ENCODE data around the gene CHD9. TPM values are rescaled to one million over a fixed set of nuclear protein-coding genes. Genes with fewer than 3 reads are reported as not detected.

CHD9 gene
- total and polyA plus RNA-seq, 9 donors: 22.6 to 94.8 (median 46.8) TPM

- 80% methylated on average over 1 of the region's 6 CpGs for WGBS (ENCODE audit: insufficient coverage)
- Histone ChIP-seq H3K27ac (ENCODE audit: low read length) (no peak overlapping the region), H3K9me3 (replicated peaks; ENCODE audit: control insufficient read depth, low read depth, low read length) (no peaks in the 10 kb centered on the region), H3K4me3 (ENCODE audit: low read length) (no peak overlapping the region), H3K4me1 (ENCODE audit: control insufficient read depth, insufficient read depth, low read length) (no peaks in the 10 kb centered on the region), H3K36me3 (ENCODE audit: control insufficient read depth, insufficient read depth, low read length) (no peaks in the 10 kb centered on the region), H3K27me3 (ENCODE audit: control insufficient read depth, insufficient read depth, low read length) (no peaks in the 10 kb centered on the region)
- DNase-seq: no peak
These were observed 287.0 kb downstream of the CHD9 start for GRCh38 chr16:53341792-53342191.

- Histone ChIP-seq H3K27me3 (ENCODE audit: control insufficient read depth, insufficient read depth, low read length) (peaks cover 2% of the 10 kb centered on the region), H3K4me3 (ENCODE audit: low read length) (no peak overlapping the region), H3K36me3 (ENCODE audit: control insufficient read depth, insufficient read depth, low read length) (no peaks in the 10 kb centered on the region), H3K9me3 (replicated peaks; ENCODE audit: control insufficient read depth, low read depth, low read length) (peaks cover 2% of the 10 kb centered on the region), H3K4me1 (ENCODE audit: control insufficient read depth, insufficient read depth, low read length) (no peaks in the 10 kb centered on the region), H3K27ac (ENCODE audit: low read length) (no peak overlapping the region)
- WGBS (ENCODE audit: insufficient coverage): 75% methylated on average over 9 of the region's 11 CpGs
- no peak for DNase-seq
These were observed 300.3 kb downstream of the CHD9 start for GRCh38 chr16:53355064-53355463.

GRCh38 chr16:53356478-53357207 is 301.9 kb downstream of the CHD9 start:
- 29% methylated on average over 1 of the region's 4 CpGs for WGBS (ENCODE audit: insufficient coverage)
- DNase-seq: peak; percentile 27
- Histone ChIP-seq H3K27ac (ENCODE audit: low read length) (no peak overlapping the region), H3K36me3 (ENCODE audit: control insufficient read depth, insufficient read depth, low read length) (no peaks in the 10 kb centered on the region), H3K27me3 (ENCODE audit: control insufficient read depth, insufficient read depth, low read length) (peaks cover 2% of the 10 kb centered on the region), H3K4me3 (ENCODE audit: low read length) (no peak overlapping the region), H3K9me3 (replicated peaks; ENCODE audit: control insufficient read depth, low read depth, low read length) (no peaks in the 10 kb centered on the region), H3K4me1 (ENCODE audit: control insufficient read depth, insufficient read depth, low read length) (no peaks in the 10 kb centered on the region)

GRCh38 chr16:53357208-53357586 is 302.4 kb downstream of the CHD9 start:
- no peaks in the 10 kb centered on the region for H3K9me3 ChIP-seq (replicated peaks; ENCODE audit: control insufficient read depth, low read depth, low read length)
- H3K4me3 ChIP-seq (ENCODE audit: low read length): no peak overlapping the region
- DNase-seq: no peak
- H3K27me3 ChIP-seq (ENCODE audit: control insufficient read depth, insufficient read depth, low read length): peaks cover 2% of the 10 kb centered on the region
- no peak overlapping the region for H3K27ac ChIP-seq (ENCODE audit: low read length)
- 67% methylated on average over 5 of the region's 5 CpGs for WGBS (ENCODE audit: insufficient coverage)
- H3K36me3 ChIP-seq (ENCODE audit: control insufficient read depth, insufficient read depth, low read length): no peaks in the 10 kb centered on the region
- no peaks in the 10 kb centered on the region for H3K4me1 ChIP-seq (ENCODE audit: control insufficient read depth, insufficient read depth, low read length)

DNA sequence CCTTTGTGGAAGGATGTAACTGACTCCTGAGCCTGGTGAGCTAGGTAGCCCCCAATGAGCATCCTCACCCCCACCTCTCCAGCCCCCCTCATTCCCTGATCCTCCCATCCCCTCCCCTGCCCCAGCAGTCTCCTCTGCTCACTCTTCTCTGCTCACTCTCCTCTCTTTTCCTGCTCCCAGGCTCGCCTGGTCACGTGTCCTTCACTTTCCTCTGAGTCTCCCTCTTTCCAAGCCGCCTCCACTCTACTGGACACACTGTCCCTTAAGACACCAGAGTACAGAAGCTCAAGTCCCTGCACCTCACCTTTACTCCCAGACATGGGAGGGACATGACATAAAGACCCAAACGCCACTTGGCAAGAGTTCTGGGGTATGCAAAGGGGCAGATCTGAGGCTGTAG is 303.2 kb downstream of the CHD9 start:
- H3K27me3 ChIP-seq (ENCODE audit: control insufficient read depth, insufficient read depth, low read length): peaks cover 2% of the 10 kb centered on the region
- DNase-seq: no peak
- no peak overlapping the region for H3K27ac ChIP-seq (ENCODE audit: low read length)
- WGBS (ENCODE audit: insufficient coverage): 53% methylated on average over 3 of the region's 4 CpGs
- H3K36me3 ChIP-seq (ENCODE audit: control insufficient read depth, insufficient read depth, low read length): no peaks in the 10 kb centered on the region
- H3K4me1 ChIP-seq (ENCODE audit: control insufficient read depth, insufficient read depth, low read length): no peaks in the 10 kb centered on the region
- H3K9me3 ChIP-seq (replicated peaks; ENCODE audit: control insufficient read depth, low read depth, low read length): no peaks in the 10 kb centered on the region
- no peak overlapping the region for H3K4me3 ChIP-seq (ENCODE audit: low read length)

GRCh38 chr16:53358884-53359283 is 304.1 kb downstream of the CHD9 start:
- WGBS (ENCODE audit: insufficient coverage): 80% methylated on average over 8 of the region's 9 CpGs
- Histone ChIP-seq H3K36me3 (ENCODE audit: control insufficient read depth, insufficient read depth, low read length) (no peaks in the 10 kb centered on the region), H3K9me3 (replicated peaks; ENCODE audit: control insufficient read depth, low read depth, low read length) (no peaks in the 10 kb centered on the region), H3K27ac (ENCODE audit: low read length) (no peak overlapping the region), H3K27me3 (ENCODE audit: control insufficient read depth, insufficient read depth, low read length) (peaks cover 2% of the 10 kb centered on the region), H3K4me3 (ENCODE audit: low read length) (no peak overlapping the region), H3K4me1 (ENCODE audit: control insufficient read depth, insufficient read depth, low read length) (no peaks in the 10 kb centered on the region)
- DNase-seq: no peak

DNA sequence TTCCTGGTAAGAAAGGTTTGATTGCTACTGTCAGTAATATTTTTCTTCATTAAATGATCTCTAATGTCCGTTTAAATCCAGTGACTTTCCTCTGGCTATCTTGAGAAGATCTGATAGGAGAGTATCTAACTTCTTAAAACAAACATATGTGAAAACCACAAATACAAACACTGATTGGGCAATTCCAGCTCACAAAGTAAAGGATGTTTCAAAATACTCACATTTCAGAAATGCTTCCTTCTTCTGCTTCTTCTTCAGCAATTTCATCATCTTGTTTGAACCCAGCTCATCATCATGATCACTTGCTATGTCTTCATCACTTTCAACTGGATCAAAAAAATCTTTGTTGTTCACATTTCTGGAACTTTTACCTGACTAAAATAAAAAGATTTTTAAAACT is 315.1 kb downstream of the CHD9 start:
- Histone ChIP-seq H3K4me1 (ENCODE audit: control insufficient read depth, insufficient read depth, low read length) (peaks cover 6% of the 10 kb centered on the region), H3K36me3 (ENCODE audit: control insufficient read depth, insufficient read depth, low read length) (no peaks in the 10 kb centered on the region), H3K27me3 (ENCODE audit: control insufficient read depth, insufficient read depth, low read length) (peaks cover 21% of the 10 kb centered on the region), H3K9me3 (replicated peaks; ENCODE audit: control insufficient read depth, low read depth, low read length) (no peaks in the 10 kb centered on the region), H3K27ac (ENCODE audit: low read length) (no peak overlapping the region), H3K4me3 (ENCODE audit: low read length) (no peak overlapping the region)
- WGBS (ENCODE audit: insufficient coverage): no CpG with 5 or more reads among the region's 1 CpG
- no peak for DNase-seq

DNA sequence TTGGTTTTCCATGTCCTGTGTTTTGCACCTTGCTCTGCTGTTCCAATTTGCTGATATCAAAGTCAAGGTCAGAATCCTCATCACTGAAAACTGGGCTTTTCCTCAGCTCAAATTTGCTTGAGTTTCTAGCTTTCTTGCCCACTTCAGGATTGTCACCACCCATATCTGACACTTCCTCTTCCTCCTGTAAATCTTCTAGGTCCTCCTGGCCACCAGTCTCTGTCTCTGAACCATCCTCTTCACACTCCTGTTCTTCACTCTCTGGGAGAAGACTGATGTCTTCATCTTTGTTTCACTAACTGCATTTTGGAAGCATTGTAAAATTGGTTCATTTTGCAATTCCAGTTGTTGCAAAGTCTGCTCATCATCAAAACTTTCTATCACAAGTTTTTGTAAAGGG is 316.0 kb downstream of the CHD9 start:
- Histone ChIP-seq H3K27me3 (ENCODE audit: control insufficient read depth, insufficient read depth, low read length) (peaks cover 23% of the 10 kb centered on the region), H3K9me3 (replicated peaks; ENCODE audit: control insufficient read depth, low read depth, low read length) (no peaks in the 10 kb centered on the region), H3K36me3 (ENCODE audit: control insufficient read depth, insufficient read depth, low read length) (no peaks in the 10 kb centered on the region), H3K27ac (ENCODE audit: low read length) (no peak overlapping the region), H3K4me1 (ENCODE audit: control insufficient read depth, insufficient read depth, low read length) (peaks cover 6% of the 10 kb centered on the region), H3K4me3 (ENCODE audit: low read length) (no peak overlapping the region)
- DNase-seq: no peak

DNA sequence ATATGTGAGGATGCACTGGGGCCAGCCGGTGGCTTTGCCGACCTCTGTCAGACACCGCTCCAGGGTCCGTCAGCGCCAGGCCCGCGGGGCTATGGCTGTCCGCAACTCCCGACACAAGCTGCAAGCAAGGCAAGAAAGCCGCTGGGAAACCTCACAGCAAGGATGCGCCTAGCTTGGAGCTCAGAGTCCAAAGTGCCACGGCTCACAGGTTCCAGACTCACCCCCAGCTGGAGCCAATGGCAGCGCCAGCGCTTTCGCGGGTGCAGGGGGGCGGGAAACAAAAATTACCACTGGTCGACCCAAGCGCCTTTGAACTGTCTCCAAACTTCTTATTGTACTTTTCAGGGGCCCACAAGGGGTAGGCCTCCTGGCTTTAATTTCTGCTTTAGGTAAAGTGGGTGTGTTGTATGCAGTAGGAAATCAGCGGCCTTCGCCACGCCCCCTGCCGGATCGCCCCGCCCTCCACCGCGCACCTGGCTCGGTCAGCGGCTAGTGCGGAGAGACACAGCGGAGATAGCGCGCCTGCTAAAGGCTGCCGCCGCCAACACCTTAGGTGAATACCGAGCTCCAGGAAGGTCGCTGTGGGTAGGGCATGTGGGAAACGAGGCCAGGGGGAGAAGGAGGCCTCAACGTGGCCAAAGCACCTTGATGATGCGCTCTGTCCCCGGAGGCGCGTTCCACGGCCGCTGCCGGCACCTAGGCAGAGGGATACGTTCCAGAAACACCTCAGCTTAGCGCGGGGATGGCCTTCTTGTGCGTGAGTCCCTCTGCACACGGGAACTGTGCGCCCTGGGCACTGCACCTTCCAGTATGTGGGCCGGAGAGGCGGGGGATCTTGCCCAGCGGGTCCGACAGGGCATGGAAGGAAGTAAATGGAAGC is 318.4 kb downstream of the CHD9 start:
- no peak for DNase-seq
- H3K27ac ChIP-seq (ENCODE audit: low read length): no peak overlapping the region
- 24% methylated on average over 54 of the region's 56 CpGs for WGBS (ENCODE audit: insufficient coverage)
- H3K4me3 ChIP-seq (ENCODE audit: low read length): peak overlapping the region; percentile 9
- no peaks in the 10 kb centered on the region for H3K9me3 ChIP-seq (replicated peaks; ENCODE audit: control insufficient read depth, low read depth, low read length)
- peaks cover 6% of the 10 kb centered on the region for H3K4me1 ChIP-seq (ENCODE audit: control insufficient read depth, insufficient read depth, low read length)
- H3K27me3 ChIP-seq (ENCODE audit: control insufficient read depth, insufficient read depth, low read length): peaks cover 23% of the 10 kb centered on the region
- no peaks in the 10 kb centered on the region for H3K36me3 ChIP-seq (ENCODE audit: control insufficient read depth, insufficient read depth, low read length)

- H3K36me3 ChIP-seq (ENCODE audit: control insufficient read depth, insufficient read depth, low read length): no peaks in the 10 kb centered on the region
- no peak overlapping the region for H3K27ac ChIP-seq (ENCODE audit: low read length)
- H3K4me3 ChIP-seq (ENCODE audit: low read length): no peak overlapping the region
- peaks cover 23% of the 10 kb centered on the region for H3K27me3 ChIP-seq (ENCODE audit: control insufficient read depth, insufficient read depth, low read length)
- peaks cover 6% of the 10 kb centered on the region for H3K4me1 ChIP-seq (ENCODE audit: control insufficient read depth, insufficient read depth, low read length)
- no peaks in the 10 kb centered on the region for H3K9me3 ChIP-seq (replicated peaks; ENCODE audit: control insufficient read depth, low read depth, low read length)
- WGBS (ENCODE audit: insufficient coverage): no CpG with 5 or more reads among the region's 5 CpGs
- no peak for DNase-seq
These were observed 320.0 kb downstream of the CHD9 start for GRCh38 chr16:53374800-53375199.

Data from muscle of leg (tissue), 11 donors.